OCI-LY1 (cell line): ENCODE measurements around the gene CASZ1.

Experiments
- H2AFZ ChIP-seq: fragments of 200-600 bp; sonication (generic), shearing (Covaris generic); 2 replicates; pipeline ENCODE4 v1.6.0; 2014; ENCODE audit warnings: antibody characterized with exemption, mild to moderate bottlenecking, low read length
- H3F3A ChIP-seq: fragments of 200-600 bp; sonication (generic), shearing (Covaris generic); 2 replicates; pipeline ENCODE4 v1.6.0; 2014; ENCODE audit warnings: mild to moderate bottlenecking, antibody characterized with exemption, low read length, moderate library complexity; ENCODE audit not compliant: insufficient read depth
- H3K27ac ChIP-seq: fragments of 200-600 bp; sonication (generic); 2 replicates; pipeline ENCODE4 v1.5.1; 2014; ENCODE audit warnings: low read length, mixed run types, mild to moderate bottlenecking, low read depth; ENCODE audit not compliant: poor library complexity, severe bottlenecking
- H3K27me3 ChIP-seq: fragments of 200-600 bp; sonication (generic); 2 replicates; pipeline ENCODE4 v1.6.0; 2014; ENCODE audit warnings: antibody characterized with exemption, mild to moderate bottlenecking, low read length, moderate library complexity; ENCODE audit not compliant: insufficient read depth
- H3K36me3 ChIP-seq: fragments of 200-600 bp; sonication (generic); 2 replicates; pipeline ENCODE4 v1.6.1; 2014; ENCODE audit warnings: mild to moderate bottlenecking, antibody characterized with exemption, low read length, moderate library complexity, mixed read lengths; ENCODE audit not compliant: insufficient read depth
- H3K4me1 ChIP-seq: fragments of 200-600 bp; sonication (generic); 2 replicates; pipeline ENCODE4 v1.5.1; 2014; ENCODE audit warnings: mild to moderate bottlenecking, low read length, moderate library complexity; ENCODE audit not compliant: insufficient read depth, severe bottlenecking
- H3K4me2 ChIP-seq: fragments of 200-600 bp; sonication (generic), shearing (Covaris generic); 2 replicates; pipeline ENCODE4 v1.6.1; 2014; ENCODE audit warnings: low read length
- H3K4me3 ChIP-seq: fragments of 200-600 bp; sonication (generic); 2 replicates; pipeline ENCODE4 v1.5.1; 2014; ENCODE audit warnings: low read length, low read depth, mild to moderate bottlenecking, mixed read lengths; ENCODE audit not compliant: poor library complexity, severe bottlenecking
- H3K79me2 ChIP-seq: fragments of 200-600 bp; shearing (Covaris generic); 2 replicates; pipeline ENCODE4 v1.6.1; 2016; ENCODE audit warnings: mixed run types, low read length, mixed read lengths; ENCODE audit not compliant: insufficient read depth
- H3K9ac ChIP-seq: fragments of 200-600 bp; sonication (generic), shearing (Covaris generic); 2 replicates; pipeline ENCODE4 v1.6.1; 2014; ENCODE audit warnings: mild to moderate bottlenecking, low read length, mixed read lengths
- H3K9me2 ChIP-seq: fragments of 200-600 bp; sonication (generic), shearing (Covaris generic); 2 replicates; pipeline ENCODE4 v1.6.1; 2014; ENCODE audit warnings: low read depth, mild to moderate bottlenecking, low read length, mixed read lengths
- H3K9me3 ChIP-seq: fragments of 200-600 bp; shearing (Covaris generic); 2 replicates; pipeline ENCODE4 v1.6.1; 2014; ENCODE audit warnings: low read length, mixed read lengths
- H4K20me1 ChIP-seq: fragments of 200-600 bp; sonication (generic), shearing (Covaris generic); 2 replicates; pipeline ENCODE4 v1.6.0; 2016; ENCODE audit warnings: mild to moderate bottlenecking, low read length; ENCODE audit not compliant: insufficient read depth
- CTCF ChIP-seq: fragments of 200-600 bp; sonication (generic), shearing (Covaris generic); IDR thresholded peaks from 2 replicates; pipeline ENCODE4 v1.5.1; 2017; ENCODE audit warnings: mild to moderate bottlenecking, antibody characterized with exemption, low read length, moderate library complexity, mixed read lengths
- EZH2 ChIP-seq: fragments of 200-600 bp; sonication (generic), shearing (Covaris generic); IDR thresholded peaks from 2 replicates; pipeline ENCODE4 v1.8.0; 2017; ENCODE audit warnings: borderline replicate concordance, mixed run types, mild to moderate bottlenecking, antibody characterized with exemption, low read length, moderate library complexity, mixed read lengths

Gene CASZ1

GRCh38 chr1:10760566-10761502, 35.6 kb downstream of the CASZ1 start:
- Histone ChIP-seq H3K4me1 (no peaks in the 10 kb centered on the region), H3K9me2 (no peaks in the 10 kb centered on the region), H3K27me3 (no peaks in the 10 kb centered on the region; the same call in 1 of the 2 replicates), H3K27ac (no peak overlapping the region), H2AFZ (no peak overlapping the region), H3K9ac (no peak overlapping the region), H3K4me2 (no peak overlapping the region), H3F3A (no peaks in the 10 kb centered on the region), H3K79me2 (no peaks in the 10 kb centered on the region), H3K4me3 (no peak overlapping the region), H3K9me3 (no peaks in the 10 kb centered on the region), H4K20me1 (no peaks in the 10 kb centered on the region), H3K36me3 (no peaks in the 10 kb centered on the region)
- TF ChIP-seq EZH2: no peak
- no peak for TF ChIP-seq CTCF

- H3K9me2 ChIP-seq: no peaks in the 10 kb centered on the region
- H3K4me1 ChIP-seq: no peaks in the 10 kb centered on the region
- H3K27me3 ChIP-seq: no peaks in the 10 kb centered on the region; the same call in 1 of the 2 replicates
- H3F3A ChIP-seq: no peaks in the 10 kb centered on the region
- H3K79me2 ChIP-seq: no peaks in the 10 kb centered on the region
- no peak overlapping the region for H3K9ac ChIP-seq
- no peak overlapping the region for H2AFZ ChIP-seq
- no peak overlapping the region for H3K4me3 ChIP-seq
- no peaks in the 10 kb centered on the region for H4K20me1 ChIP-seq
- no peak overlapping the region for H3K4me2 ChIP-seq
- H3K27ac ChIP-seq: no peak overlapping the region
- H3K9me3 ChIP-seq: no peaks in the 10 kb centered on the region
- no peak for TF ChIP-seq CTCF
- no peak for TF ChIP-seq EZH2
- H3K36me3 ChIP-seq: no peaks in the 10 kb centered on the region
These were observed 36.8 kb downstream of the CASZ1 start for GRCh38 chr1:10759413-10760200.

- no peak overlapping the region for H3K4me3 ChIP-seq
- TF ChIP-seq EZH2 (no peak), CTCF (no peak)
- no peaks in the 10 kb centered on the region for H3K4me1 ChIP-seq
- no peaks in the 10 kb centered on the region for H3K36me3 ChIP-seq
- no peaks in the 10 kb centered on the region for H4K20me1 ChIP-seq
- no peaks in the 10 kb centered on the region for H3F3A ChIP-seq
- no peak overlapping the region for H2AFZ ChIP-seq
- no peak overlapping the region for H3K27ac ChIP-seq
- H3K9me3 ChIP-seq: no peaks in the 10 kb centered on the region
- H3K4me2 ChIP-seq: no peak overlapping the region
- peaks cover 5% of the 10 kb centered on the region for H3K27me3 ChIP-seq
- H3K9me2 ChIP-seq: no peaks in the 10 kb centered on the region
- no peak overlapping the region for H3K9ac ChIP-seq
- no peaks in the 10 kb centered on the region for H3K79me2 ChIP-seq
These were observed 39.6 kb downstream of the CASZ1 start for GRCh38 chr1:10756842-10757241.
